Stimulated activated memory B cell treated with anti-CD40 and anti-IgM and Interleukin-4, amounts not matched to agents 10 μg/mL and 1 μg/mL and 100 μg/mL, for 72 hours (primary cell): ENCODE results near the gene G6PC2.

ENCODE experiments used
- ATAC-seq: fragments of 150-1000 bp; cut with Tn5 transposase; 2 replicates; pipeline ENCODE4 v1.10.0; 2021
- H3K27ac Mint-ChIP-seq: one replicate; pipeline ENCODE4 v1.8.0; 2022; ENCODE audit warnings: mild to moderate bottlenecking, mixed read lengths
- H3K27me3 Mint-ChIP-seq: one replicate; pipeline ENCODE4 v1.8.0; 2022; ENCODE audit warnings: mixed read lengths
- H3K36me3 Mint-ChIP-seq: one replicate; pipeline ENCODE4 v1.8.0; 2022; ENCODE audit warnings: mixed read lengths
- H3K4me1 Mint-ChIP-seq: one replicate; pipeline ENCODE4 v1.8.0; 2022; ENCODE audit warnings: mixed read lengths
- H3K4me3 Mint-ChIP-seq: one replicate; pipeline ENCODE4 v1.8.0; 2022; ENCODE audit warnings: mild to moderate bottlenecking, moderate library complexity, mixed read lengths
- H3K9me3 Mint-ChIP-seq: one replicate; pipeline ENCODE4 v1.8.0; 2022; ENCODE audit warnings: mixed read lengths

The G6PC2 gene

GRCh38 chr2:168952424-168952823, 51.3 kb downstream of the G6PC2 start:
- H3K27ac Mint-ChIP-seq = no peak overlapping the region
- H3K4me3 Mint-ChIP-seq = no peak overlapping the region

GRCh38 chr2:168954256-168954655, 53.2 kb downstream of the G6PC2 start:
- Mint-ChIP-seq H3K36me3 (no peaks in the 10 kb centered on the region), H3K9me3 (peaks cover 12% of the 10 kb centered on the region), H3K27ac (no peak overlapping the region), H3K4me1 (no peaks in the 10 kb centered on the region), H3K4me3 (no peak overlapping the region), H3K27me3 (peaks cover 32% of the 10 kb centered on the region)
- ATAC-seq = no peak

More at GRCh38 chr2:168952424-168952823, 51.3 kb downstream of the G6PC2 start:
- H3K4me1 Mint-ChIP-seq = no peaks in the 10 kb centered on the region
- no peaks in the 10 kb centered on the region for H3K36me3 Mint-ChIP-seq
- ATAC-seq = no peak
- peaks cover 29% of the 10 kb centered on the region for H3K27me3 Mint-ChIP-seq
- H3K9me3 Mint-ChIP-seq = peaks cover 12% of the 10 kb centered on the region

GRCh38 chr2:168955321-168955720, 54.2 kb downstream of the G6PC2 start:
- Mint-ChIP-seq H3K27me3 (peaks cover 32% of the 10 kb centered on the region), H3K4me1 (no peaks in the 10 kb centered on the region), H3K9me3 (peaks cover 12% of the 10 kb centered on the region), H3K36me3 (no peaks in the 10 kb centered on the region), H3K4me3 (no peak overlapping the region), H3K27ac (no peak overlapping the region)
- ATAC-seq = no peak

DNA sequence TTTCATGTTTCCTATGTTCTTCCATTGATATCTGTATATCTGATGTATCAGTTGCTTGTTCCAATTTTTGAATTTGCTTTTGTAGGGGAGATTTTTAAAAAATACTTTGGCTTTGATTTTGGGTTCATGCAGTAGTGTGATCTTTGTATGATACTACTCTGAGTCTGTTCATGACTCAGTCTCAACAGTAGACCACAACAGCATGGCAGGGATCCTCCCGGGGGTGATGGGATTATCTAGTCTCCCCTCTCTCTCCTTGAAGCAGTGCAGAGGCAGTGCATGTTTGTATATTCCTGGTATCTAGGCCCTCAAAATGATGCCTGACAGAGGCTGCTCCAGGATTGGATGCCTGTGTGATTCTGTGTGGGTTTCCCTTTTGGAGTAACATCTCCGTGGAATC, 55.3 kb downstream of the G6PC2 start:
- Mint-ChIP-seq H3K36me3 (no peaks in the 10 kb centered on the region), H3K27ac (no peak overlapping the region), H3K27me3 (peaks cover 32% of the 10 kb centered on the region), H3K9me3 (peaks cover 12% of the 10 kb centered on the region), H3K4me3 (no peak overlapping the region), H3K4me1 (no peaks in the 10 kb centered on the region)
- no peak for ATAC-seq
